GM20000 (cell line): ENCODE results near the gene RAPGEF1.

Experiments
- DNase-seq: peaks from one replicate; pipeline ENCODE4 v3.0.0; 2012; ENCODE audit warnings: low spot score
- CTCF ChIP-seq: IDR thresholded peaks from 2 replicates; pipeline ENCODE4 v1.5.1; 2012; ENCODE audit warnings: mild to moderate bottlenecking, control low read depth; ENCODE audit errors: extremely low read depth, missing control alignments

Gene RAPGEF1

GRCh38 chr9:131627326-131627647, 112.6 kb downstream of the RAPGEF1 start:
- no peak for TF ChIP-seq CTCF
- no peak for DNase-seq

- DNase-seq: no peak
- TF ChIP-seq CTCF: no peak
Measured at GRCh38 chr9:131625790-131626670, 113.8 kb downstream of the RAPGEF1 start.

- TF ChIP-seq CTCF: no peak
- no peak for DNase-seq
Measured at GRCh38 chr9:131625508-131625787, 114.4 kb downstream of the RAPGEF1 start.

- TF ChIP-seq CTCF: no peak
- DNase-seq: no peak
Measured at GRCh38 chr9:131624636-131625507, 115.0 kb downstream of the RAPGEF1 start.

GRCh38 chr9:131623655-131624330, 116.1 kb downstream of the RAPGEF1 start:
- no peak for DNase-seq
- no peak for TF ChIP-seq CTCF

- TF ChIP-seq CTCF: no peak
- peak; percentile 50 for DNase-seq
Measured at GRCh38 chr9:131622523-131622922, 117.4 kb downstream of the RAPGEF1 start.
